Stimulated activated CD8-positive, alpha-beta memory T cell treated with anti-CD3 and anti-CD28 coated beads, Interleukin-7, amount 100 ng/mL, for 24 hours (primary cell): ENCODE results near the gene FAM161B.
"Not testable (repeated sequence)": the region's sequence is repeated elsewhere in the genome, so short reads cannot be mapped to it uniquely, and the experiment has no call there.

Source experiments
- DNase-seq: peaks from one replicate; pipeline ENCODE4 v3.0.0-alpha.2; 2020; ENCODE audit warnings: low read depth

The FAM161B gene

DNA sequence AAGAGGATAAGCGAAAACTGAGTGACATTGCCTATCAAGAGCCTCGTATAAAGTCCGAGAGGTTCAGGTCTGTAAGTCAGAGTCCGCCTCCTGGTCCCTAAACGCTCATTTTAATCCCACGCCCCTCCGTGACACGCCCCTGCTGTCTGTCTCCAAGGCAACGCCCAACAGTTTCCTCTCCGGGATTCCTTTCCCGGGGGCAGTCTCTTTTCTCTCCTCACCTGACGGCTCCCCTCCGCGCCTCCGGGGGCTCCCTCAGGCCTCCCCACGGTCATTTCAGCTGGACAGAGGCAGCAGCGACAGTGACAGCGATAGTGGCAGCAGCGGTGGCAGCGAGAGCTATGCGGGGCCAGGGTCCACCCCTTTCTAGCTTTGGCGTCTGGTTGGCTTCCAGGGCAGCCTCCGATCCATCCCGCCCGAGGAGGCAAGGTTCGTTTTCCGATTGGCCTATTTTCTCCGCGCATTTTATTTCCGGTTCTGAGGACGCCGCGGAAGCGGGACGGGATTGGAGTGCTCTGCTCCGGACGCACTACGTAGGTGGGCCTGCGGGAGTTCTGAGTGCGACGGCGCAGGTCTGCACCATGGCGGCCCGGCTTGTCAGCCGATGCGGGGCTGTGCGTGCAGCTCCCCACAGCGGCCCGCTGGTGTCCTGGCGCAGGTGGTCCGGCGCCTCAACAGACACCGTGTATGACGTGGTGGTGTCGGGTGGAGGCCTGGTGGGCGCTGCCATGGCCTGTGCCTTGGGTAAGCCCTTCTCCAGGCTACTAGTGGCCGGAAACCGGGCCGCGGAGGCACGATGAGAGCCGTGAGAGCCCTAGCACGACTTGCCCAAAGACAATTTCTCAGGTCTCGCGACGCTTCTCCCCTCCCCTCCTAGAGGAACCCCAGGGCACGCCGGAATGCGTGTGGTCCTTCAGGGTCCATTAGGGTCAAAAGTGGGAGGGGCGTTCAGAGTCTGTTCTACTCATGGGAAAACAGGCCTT is at the start of gene FAM161B, which contains the start of gene COQ6:
FAM161B (minus strand) TSS at position 343 of the 983 bp plus-strand sequence; CDS start at position 275, 68 bp downstream.
COQ6 (plus strand) TSS at position 551 of the 983 bp plus-strand sequence; CDS start at position 582, 31 bp downstream.
- peak; percentile 79 for DNase-seq

DNA sequence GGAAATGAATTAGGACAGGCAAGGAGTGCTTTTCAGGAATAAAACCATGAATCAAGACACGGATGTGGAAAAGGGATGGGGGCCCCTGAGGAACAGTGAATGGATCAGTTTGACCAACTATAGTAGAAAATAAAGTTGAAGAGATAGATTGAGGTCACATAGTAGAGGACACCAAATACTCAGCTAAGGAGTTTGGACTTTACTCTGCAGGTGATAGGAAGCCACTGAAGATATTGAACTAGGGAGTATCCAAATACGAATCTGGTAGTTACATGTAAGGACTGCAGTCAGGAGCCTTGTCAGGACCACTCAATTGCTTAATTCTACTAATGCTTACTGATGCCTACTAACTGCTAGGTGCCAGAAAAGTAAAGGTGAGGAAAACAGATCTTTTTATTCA is 48.8 kb upstream of the FAM161B start:
- DNase-seq, result no peak

DNA sequence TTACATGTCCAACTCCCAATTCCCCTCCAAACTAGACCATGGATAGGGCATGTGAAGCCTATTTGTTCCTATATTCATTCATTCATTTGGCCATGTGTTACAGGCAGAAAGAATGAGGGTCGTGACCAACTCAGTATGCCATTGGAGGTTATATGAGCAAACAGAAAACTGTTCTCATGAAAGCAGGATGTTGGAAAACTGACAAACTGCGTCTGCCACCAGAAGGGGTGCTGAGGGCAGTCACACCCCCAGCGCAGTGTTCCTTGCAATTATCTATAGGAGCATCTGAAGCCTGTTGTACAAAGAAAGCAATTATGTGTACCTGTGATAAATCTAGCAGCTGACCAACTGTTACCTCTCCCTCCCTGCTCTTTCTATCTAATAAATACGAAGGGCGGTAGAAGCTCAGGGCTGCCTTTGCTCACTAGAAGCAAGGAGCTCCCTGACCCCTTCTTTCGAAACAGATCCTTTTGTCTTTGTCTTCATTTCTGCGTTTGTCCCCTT is 48.1 kb upstream of the FAM161B start:
- no peak for DNase-seq

- DNase-seq, result no peak
Observed at GRCh38 chr14:73997108-73997943, 47.4 kb upstream of the FAM161B start.

- DNase-seq, result no peak
Observed at GRCh38 chr14:73996731-73997107, 46.8 kb upstream of the FAM161B start.

- no peak for DNase-seq
Observed at GRCh38 chr14:73995977-73996378, 46.1 kb upstream of the FAM161B start.

- not testable (repeated sequence) for DNase-seq
Observed at GRCh38 chr14:73994926-73995325, 45.0 kb upstream of the FAM161B start.

DNA sequence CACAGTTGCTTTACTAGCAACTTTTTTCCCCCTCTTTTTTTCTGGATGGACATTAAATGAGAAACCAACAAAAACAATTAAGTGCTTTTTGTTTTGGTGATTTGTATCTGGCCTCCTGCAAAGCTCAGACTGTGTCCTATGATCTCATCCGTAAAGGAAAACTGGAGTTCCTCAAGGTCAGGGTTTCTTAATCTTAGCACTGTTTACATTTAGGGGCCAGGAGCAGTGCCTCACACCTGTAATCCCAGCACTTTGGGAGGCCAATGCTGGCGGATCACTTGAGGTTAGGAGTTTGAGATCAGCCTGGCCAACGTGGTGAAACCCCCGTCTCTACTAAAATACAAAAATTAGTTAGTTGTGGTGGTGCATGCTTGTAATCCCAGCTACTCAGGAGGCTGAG is 41.2 kb upstream of the FAM161B start:
- DNase-seq, result no peak

DNA sequence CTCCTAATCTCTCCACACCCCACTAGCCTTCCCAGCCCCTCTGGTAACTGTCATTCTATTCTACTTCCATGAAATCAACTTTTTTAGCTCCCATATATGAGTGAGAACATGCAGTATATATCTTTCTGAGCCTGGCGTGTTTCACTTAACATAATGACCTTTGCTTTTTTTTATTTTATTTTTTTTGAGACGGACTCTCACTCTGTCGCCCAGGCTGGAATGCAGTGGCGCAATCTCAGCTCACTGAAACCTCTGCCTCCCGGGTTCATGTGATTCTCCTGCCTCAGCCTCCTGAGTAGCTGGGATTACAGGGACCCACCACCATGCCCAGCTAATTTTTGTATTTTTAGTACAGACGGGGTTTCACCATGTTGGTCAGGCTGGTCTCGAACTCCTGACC is 38.8 kb upstream of the FAM161B start:
- not testable (repeated sequence) for DNase-seq

- DNase-seq, result no peak
Observed at GRCh38 chr14:73988065-73988464, 38.2 kb upstream of the FAM161B start.

- no peak for DNase-seq
Observed at GRCh38 chr14:73977896-73978295, 28.0 kb upstream of the FAM161B start.

GRCh38 chr14:73976125-73976524 is 26.2 kb upstream of the FAM161B start:
- no peak for DNase-seq

GRCh38 chr14:73973497-73973896 is 23.6 kb upstream of the FAM161B start:
- no peak for DNase-seq

- DNase-seq, result no peak
Observed at GRCh38 chr14:73968885-73969284, 19.0 kb upstream of the FAM161B start.

GRCh38 chr14:73965216-73965615 is 15.3 kb upstream of the FAM161B start:
- no peak for DNase-seq

DNA sequence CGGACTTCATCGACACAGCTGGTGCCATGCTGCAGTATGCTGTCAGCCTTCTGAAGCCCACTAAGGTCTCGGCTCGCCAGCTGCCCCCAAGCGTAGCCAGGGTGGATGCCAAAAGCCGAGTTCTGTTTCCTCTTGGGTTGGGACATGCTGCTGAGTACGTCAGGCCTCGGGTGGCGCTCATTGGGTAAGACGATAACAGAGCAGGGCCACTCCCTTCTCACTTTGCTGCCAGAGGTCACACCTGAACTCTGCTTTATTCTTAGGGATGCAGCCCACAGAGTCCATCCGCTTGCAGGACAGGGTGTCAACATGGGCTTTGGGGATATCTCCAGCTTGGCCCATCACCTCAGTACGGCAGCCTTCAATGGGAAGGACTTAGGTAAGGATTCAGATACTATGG is 11.3 kb upstream of the FAM161B start:
- DNase-seq, result no peak

GRCh38 chr14:73958591-73958990 is 8.7 kb upstream of the FAM161B start:
- DNase-seq, result no peak

DNA sequence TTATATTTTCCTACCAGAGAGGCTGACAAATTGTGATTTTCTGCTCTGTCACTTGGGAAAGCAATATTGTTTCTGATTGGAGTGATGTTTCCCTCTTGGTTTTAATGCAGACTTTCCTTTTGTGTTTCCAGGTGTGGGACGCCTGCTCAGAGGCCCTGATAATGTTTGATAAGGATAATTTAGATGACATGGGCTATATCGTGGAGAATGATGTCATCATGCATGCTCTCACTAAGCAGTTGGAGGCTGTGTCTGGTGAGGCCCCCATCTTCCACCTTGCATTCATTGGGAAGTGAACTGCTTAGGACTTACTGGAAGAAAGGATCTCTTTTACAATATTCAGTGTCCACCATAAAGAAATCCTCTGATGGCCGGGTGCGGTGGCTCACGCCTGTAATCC is 5.8 kb upstream of the FAM161B start:
- no peak for DNase-seq

DNA sequence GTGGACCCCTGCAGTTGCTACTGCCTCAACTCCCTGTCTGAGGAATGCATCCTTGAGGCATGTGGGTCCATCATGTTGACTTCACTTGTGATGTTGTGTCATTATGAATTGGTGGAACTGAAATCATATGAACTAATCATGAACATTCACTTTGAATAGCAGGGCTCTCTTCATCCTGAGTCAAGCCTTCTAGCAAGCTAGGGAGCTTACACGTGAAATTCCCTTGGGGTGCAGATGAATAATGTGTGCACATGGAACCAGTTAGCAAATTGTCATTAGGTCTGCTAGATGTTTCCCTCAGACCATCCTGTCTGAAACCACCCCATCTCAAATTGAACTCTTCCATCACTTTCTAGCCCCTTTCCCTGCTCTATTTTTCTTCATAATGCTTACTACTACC is 3.8 kb upstream of the FAM161B start:
- DNase-seq, result no peak

DNA sequence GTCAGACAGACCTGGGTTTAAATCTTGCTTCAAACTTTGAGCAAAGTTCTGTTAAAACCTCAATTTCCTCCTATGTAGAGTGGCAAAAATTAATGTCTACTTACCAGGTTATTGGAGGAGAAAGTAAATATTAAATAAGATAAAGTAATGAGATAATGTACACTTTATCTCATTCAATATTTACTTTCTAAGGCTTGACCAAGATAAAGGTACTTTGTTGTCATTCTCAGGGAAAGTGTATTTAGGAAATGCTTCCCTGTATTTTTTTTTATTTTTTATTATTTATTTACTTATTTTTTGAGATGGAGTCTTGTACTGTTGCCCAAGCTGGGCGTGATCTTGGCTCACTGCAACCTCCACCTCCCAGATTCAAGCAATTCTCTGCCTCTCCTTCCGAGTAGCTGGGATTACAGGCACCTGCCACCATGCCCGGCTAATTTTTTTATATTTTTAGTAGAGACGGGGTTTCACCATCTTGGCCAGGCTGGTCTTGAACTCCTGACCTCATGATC is 4.7 kb downstream of the FAM161B start:
- no peak for DNase-seq

DNA sequence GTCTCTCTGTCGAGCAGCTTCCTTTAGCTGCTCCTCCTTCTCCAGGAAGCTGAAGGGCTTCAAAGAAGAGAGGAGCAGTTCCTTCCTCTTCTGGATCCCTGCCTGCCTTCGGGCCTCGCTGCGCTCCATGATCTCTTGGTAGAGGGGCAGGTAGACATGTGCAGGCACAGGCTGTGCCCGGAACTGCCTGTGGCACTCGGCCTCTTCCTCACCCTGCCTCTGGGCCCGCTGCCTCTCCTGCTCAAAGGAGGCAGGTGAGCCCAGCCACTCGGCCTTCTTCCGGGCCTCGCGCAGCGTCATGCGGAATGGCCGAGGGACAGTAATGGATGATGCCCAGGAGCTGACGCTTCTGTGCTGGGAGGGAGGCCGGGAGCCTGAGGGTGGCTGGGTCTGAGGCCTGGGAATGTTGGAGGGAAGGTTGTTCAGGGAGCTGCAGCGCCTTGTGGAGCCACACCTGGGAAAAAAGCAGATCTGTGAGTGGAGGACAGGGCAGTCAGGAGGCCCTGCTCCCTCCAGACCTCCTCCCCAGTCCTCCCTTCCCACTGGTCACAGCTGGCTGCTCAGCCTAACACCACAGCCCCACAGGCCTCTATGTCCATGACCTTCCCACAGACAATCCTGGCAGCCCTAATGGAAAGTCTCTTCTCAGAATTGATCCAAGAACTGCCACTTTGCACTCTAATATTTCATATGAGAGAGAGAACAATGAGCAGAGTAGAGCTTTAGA is 5.3 kb downstream of the FAM161B start:
- no peak for DNase-seq

- DNase-seq, result no peak
Observed at GRCh38 chr14:73943083-73943482, 6.8 kb downstream of the FAM161B start.
